LNCaP clone FGC (cell line): ENCODE measurements around the gene PDZRN3.

Experiments used
- DNase-seq: peaks from one replicate; pipeline ENCODE4 v3.0.0-alpha.2; 2011; ENCODE audit warnings: low read depth
- H3K4me3 ChIP-seq: 2 replicates; pipeline ENCODE4 v1.5.1; 2011; ENCODE audit warnings: mild to moderate bottlenecking, low read depth, low read length, control low read depth
- CTCF ChIP-seq: IDR thresholded peaks from 2 replicates; pipeline ENCODE4 v1.5.1; 2012; ENCODE audit warnings: mild to moderate bottlenecking; ENCODE audit not compliant: control insufficient read depth, insufficient read depth; ENCODE audit errors: extremely low read depth

PDZRN3 gene

GRCh38 chr3:73653351-73653750 lies 28.6 kb upstream of the PDZRN3 start:
- no peak for DNase-seq
- no peak for TF ChIP-seq CTCF
- H3K4me3 ChIP-seq: no peak overlapping the region

- no peak overlapping the region for H3K4me3 ChIP-seq
- no peak for TF ChIP-seq CTCF
- DNase-seq: no peak
Observed at GRCh38 chr3:73652896-73653295, 28.2 kb upstream of the PDZRN3 start.

DNA sequence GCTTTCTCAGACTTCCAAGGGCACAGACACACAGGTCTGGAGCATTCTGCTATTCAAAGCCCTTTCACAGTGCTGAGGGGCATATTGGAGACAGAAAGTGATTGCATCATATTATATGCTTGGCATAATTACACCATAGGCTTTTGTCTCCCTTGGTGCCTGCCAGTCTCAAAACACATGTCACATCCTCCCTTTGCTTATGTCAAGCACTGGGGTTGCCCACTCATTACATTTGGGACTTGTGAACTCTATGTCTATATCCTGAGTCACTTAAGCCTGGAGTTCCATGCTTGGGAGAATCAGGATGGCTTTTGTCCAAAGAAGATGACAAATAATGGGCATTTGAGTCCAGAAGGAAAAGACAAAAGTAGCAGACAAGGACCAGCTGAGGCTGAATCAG lies 12.3 kb upstream of the PDZRN3 start:
- TF ChIP-seq CTCF: no peak
- no peak for DNase-seq
- H3K4me3 ChIP-seq: no peak overlapping the region

DNA sequence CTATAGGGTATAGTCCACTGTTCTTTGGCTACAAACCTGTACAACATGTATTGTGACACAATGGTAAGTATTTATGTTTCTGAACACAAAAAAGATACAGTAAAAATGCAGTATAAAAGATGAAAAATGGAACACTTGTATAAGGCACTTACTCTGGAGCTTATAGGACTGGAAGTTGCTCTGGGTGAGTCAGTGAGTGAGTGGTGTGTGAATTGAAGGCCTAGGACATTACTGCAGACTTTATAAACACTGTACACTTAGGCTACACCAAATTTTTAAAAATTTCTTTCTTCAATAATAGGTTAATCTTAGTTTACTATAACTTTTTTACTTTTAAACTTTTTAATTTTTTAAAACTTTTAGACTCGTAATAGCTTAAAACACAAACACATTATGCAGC lies 10.5 kb upstream of the PDZRN3 start:
- H3K4me3 ChIP-seq: no peak overlapping the region
- no peak for DNase-seq
- no peak for TF ChIP-seq CTCF

- no peak for TF ChIP-seq CTCF
- H3K4me3 ChIP-seq: no peak overlapping the region
- DNase-seq: no peak
Observed at GRCh38 chr3:73633916-73634344, 9.2 kb upstream of the PDZRN3 start.

DNA sequence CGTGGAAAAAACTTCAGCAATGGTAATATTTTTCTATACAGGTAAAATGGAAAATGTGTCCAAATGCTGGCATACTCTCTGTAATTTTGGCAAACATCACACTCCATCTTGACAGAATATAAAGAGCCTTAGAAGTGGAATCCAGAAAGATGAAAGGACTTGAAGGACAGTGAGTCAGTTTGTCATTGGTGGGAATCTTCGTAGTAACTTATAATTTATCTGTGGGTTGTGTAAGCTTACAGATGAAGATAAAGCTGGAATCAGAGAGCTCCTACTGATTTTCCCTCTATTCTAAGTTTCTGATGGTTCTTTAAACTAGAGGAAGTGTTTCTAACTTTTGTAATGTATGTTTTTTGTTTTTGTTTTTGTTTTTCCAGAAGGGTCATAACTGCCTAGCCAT lies 8.7 kb upstream of the PDZRN3 start:
- TF ChIP-seq CTCF: no peak
- DNase-seq: no peak

DNA sequence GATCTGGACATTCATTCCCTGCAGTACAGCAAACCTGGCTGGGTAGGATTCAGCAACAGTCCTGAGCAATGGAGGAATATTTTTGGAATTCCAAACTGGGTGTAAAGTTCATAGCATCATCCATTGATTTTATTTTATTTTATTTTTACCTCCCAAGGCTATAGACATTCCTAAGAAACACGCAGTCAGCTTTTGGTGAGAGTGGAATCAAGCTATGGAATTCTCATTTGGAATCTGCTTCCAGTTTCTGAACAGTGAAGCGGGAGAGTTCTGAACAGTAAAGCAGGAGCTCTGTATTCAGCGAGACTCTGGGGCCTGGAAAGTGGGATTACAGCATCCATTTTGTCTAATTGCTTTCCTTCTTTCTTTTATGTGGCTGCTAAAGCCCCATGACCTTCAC lies 1.4 kb upstream of the PDZRN3 start:
- TF ChIP-seq CTCF: no peak
- H3K4me3 ChIP-seq: no peak overlapping the region
- no peak for DNase-seq

More for the DNA sequence above, 8.7 kb upstream of the PDZRN3 start:
- H3K4me3 ChIP-seq: no peak overlapping the region
